K562 (cell line): ENCODE measurements around the gene STAB1. TPM values are rescaled to one million over a fixed set of nuclear protein-coding genes. Genes with fewer than 3 reads are reported as not detected.

Experiments
- DNMT1 ChIP-seq: fragments of 450-650 bp; IDR thresholded peaks from 2 replicates; pipeline ENCODE4 v1.6.1; 2016; ENCODE audit warnings: antibody characterized with exemption, mild to moderate bottlenecking
- EP400 ChIP-seq: fragments of 450-650 bp; IDR thresholded peaks from 2 replicates; pipeline ENCODE4 v1.6.1; 2017; ENCODE audit warnings: antibody characterized with exemption, mild to moderate bottlenecking, moderate library complexity
- EZH2 ChIP-seq: IDR thresholded peaks from 2 replicates; pipeline ENCODE4 v1.6.1; 2012; ENCODE audit warnings: low read depth, mild to moderate bottlenecking, inconsistent platforms, low read length, borderline replicate concordance
- HINFP ChIP-seq: fragments of 450-650 bp; conservative IDR thresholded peaks from 2 replicates; pipeline ENCODE4 v1.6.1; 2016; ENCODE audit warnings: missing genetic modification characterization, low read depth, mild to moderate bottlenecking, control low read depth, missing compliant biosample characterization
- PRMT5 ChIP-seq: sonication (generic); formaldehyde crosslinking; IDR thresholded peaks from 2 replicates; pipeline ENCODE4 v1.5.0; 2020; ENCODE audit warnings: missing genetic modification reagents
- TAF7 ChIP-seq: fragments of 450-650 bp; IDR thresholded peaks from 2 replicates; pipeline ENCODE4 v1.6.1; 2016; ENCODE audit warnings: missing genetic modification characterization, missing compliant biosample characterization
- ZBTB12 ChIP-seq: fragments of 250-450 bp; sonication (Bioruptor Pico); IDR thresholded peaks from 2 replicates; pipeline ENCODE4 v1.4.0; 2020
- ZNF512 ChIP-seq: IDR thresholded peaks from 2 replicates; pipeline ENCODE4 v1.6.1; 2016; ENCODE audit warnings: missing genetic modification characterization, missing compliant biosample characterization
- ZNF76 ChIP-seq: fragments of 250-450 bp; sonication (Bioruptor Pico); IDR thresholded peaks from 2 replicates; pipeline ENCODE4 v1.4.0; 2020; ENCODE audit warnings: mild to moderate bottlenecking, moderate library complexity, borderline replicate concordance
- polyA plus RNA-seq, 8 experiments: library from polyadenylated mRNA; depleted of rRNA in 4 of 8; stranded (reverse) in 5 of 8; unstranded in 3 of 8; fragments of >200 nt; fragmentation: Nextera tagmentation in 2 of 8; fragmentation: Illumina TruSeq in 1 of 8; extraction: Ambion mirVana in 2 of 8; extraction: Trizol in 1 of 8; gene quantifications; 2 replicates each; pipeline versions ENCODE4 v1.2.1 to v1.2.3, GENCODE V29; 2011 to 2014; ENCODE audit warnings: inconsistent platforms in 1 of 8, missing spikeins in 1 of 8
- total RNA-seq, 7 experiments: library from RNA; depleted of rRNA in 6 of 7; stranded (reverse); fragments of >200 nt in 6 of 7; fragmentation: Illumina TruSeq in 2 of 7; extraction: Trizol in 2 of 7; gene quantifications; 2 replicates each; pipeline versions ENCODE4 v1.2.1 to v1.2.3, GENCODE V29; 2011 to 2021; ENCODE audit warnings: low replicate concordance in 1 of 7
- TF ChIP-seq, protein P1 (sequence below), 2 experiments: fragments of 450-650 bp; IDR thresholded peaks; 2 replicates each; pipeline ENCODE4 v1.6.1; 2016; ENCODE audit warnings: mild to moderate bottlenecking in 2 of 2, borderline replicate concordance in 1 of 2, low read depth in 1 of 2, moderate library complexity in 1 of 2
- TF ChIP-seq, protein P2 (sequence below): IDR thresholded peaks from 2 replicates; pipeline ENCODE4 v1.6.1; 2014; ENCODE audit warnings: antibody characterized with exemption

Gene STAB1
- total and polyA plus RNA-seq, 9 of the 15 experiments (the other 6 are each of a cell fraction or from before 2014, with no cell fraction given), result 0.20 to 3.9 (median 1.2) TPM

GRCh38 chr3:52484680-52485461 is 10.3 kb upstream of the STAB1 start (continued):
- TF ChIP-seq, protein P1, sequence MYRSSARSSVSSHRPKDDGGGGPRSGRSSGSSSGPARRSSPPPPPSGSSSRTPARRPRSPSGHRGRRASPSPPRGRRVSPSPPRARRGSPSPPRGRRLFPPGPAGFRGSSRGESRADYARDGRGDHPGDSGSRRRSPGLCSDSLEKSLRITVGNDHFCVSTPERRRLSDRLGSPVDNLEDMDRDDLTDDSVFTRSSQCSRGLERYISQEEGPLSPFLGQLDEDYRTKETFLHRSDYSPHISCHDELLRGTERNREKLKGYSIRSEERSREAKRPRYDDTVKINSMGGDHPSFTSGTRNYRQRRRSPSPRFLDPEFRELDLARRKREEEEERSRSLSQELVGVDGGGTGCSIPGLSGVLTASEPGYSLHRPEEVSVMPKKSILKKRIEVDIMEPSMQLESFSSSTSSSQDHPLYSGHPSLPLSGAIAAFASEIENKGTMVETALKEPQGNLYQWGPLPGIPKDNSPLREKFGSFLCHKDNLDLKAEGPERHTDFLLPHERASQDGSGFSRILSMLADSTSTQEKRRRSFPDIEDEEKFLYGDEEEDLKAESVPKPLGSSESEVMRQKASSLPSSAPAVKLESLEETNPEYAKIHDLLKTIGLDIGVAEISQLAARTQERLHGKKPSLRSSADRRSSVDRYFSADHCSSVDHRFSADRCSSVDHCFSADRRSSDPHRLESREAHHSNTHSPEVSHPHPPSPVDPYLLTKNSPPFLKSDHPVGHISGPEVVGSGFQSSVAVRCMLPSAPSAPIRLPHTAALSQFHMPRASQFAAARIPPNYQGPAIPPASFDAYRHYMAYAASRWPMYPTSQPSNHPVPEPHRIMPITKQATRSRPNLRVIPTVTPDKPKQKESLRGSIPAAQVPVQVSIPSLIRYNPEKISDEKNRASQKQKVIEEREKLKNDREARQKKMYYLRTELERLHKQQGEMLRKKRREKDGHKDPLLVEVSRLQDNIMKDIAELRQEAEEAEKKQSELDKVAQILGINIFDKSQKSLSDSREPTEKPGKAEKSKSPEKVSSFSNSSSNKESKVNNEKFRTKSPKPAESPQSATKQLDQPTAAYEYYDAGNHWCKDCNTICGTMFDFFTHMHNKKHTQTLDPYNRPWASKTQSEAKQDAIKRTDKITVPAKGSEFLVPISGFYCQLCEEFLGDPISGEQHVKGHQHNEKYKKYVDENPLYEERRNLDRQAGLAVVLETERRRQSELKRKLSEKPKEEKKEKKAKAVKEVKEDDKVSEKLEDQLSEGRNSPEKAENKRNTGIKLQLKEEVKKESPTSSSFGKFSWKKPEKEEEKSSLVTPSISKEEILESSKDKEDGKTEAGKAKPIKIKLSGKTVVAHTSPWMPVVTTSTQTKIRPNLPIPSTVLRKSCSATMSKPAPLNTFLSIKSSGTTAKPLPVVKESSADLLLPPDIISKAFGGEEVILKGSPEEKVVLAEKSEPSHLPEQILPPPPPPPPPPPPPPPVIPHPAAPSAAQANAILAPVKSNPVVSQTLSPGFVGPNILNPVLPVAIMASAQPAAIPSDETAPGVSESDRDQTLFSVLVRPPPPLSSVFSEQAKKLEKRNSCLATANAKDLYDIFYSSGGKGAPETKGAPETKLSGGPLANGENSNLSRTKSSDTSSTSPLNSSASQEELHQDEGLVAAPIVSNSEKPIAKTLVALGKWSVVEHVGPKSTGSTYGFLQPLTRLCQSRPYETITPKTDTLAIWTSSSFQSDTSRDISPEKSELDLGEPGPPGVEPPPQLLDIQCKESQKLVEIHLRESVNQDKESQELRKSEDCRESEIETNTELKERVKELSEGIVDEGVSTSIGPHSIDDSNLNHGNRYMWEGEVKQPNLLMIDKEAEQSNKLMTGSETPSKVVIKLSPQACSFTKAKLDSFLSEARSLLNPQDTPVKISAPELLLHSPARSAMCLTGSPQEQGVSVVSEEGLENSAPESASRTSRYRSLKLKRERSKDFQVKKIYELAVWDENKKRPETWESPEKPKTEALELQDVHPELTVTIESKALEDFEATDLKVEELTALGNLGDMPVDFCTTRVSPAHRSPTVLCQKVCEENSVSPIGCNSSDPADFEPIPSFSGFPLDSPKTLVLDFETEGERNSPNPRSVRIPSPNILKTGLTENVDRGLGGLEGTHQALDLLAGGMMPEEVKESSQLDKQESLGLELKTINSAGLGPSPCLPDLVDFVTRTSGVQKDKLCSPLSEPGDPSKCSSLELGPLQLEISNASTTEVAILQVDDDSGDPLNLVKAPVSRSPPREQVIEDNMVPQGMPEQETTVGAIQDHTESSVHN (IDR thresholded peaks at IDR 0.05; ENCODE audit: borderline replicate concordance in 1 of 2, low read depth in 1 of 2), result no peak
- TF ChIP-seq EZH2, result no peak
- TF ChIP-seq, protein P2, sequence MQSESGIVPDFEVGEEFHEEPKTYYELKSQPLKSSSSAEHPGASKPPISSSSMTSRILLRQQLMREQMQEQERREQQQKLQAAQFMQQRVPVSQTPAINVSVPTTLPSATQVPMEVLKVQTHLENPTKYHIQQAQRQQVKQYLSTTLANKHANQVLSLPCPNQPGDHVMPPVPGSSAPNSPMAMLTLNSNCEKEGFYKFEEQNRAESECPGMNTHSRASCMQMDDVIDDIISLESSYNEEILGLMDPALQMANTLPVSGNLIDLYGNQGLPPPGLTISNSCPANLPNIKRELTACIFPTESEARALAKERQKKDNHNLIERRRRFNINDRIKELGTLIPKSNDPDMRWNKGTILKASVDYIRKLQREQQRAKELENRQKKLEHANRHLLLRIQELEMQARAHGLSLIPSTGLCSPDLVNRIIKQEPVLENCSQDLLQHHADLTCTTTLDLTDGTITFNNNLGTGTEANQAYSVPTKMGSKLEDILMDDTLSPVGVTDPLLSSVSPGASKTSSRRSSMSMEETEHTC, result no peak
- TF ChIP-seq ZBTB12 (CRISPR knock-in tag), result no peak
- no peak for TF ChIP-seq DNMT1
- TF ChIP-seq ZNF512 (tag), result no peak
- no peak for TF ChIP-seq EP400
- TF ChIP-seq ZNF76 (CRISPR knock-in tag), result no peak
- TF ChIP-seq HINFP (tag), result no peak
- no peak for TF ChIP-seq TAF7 (tag)
- no peak for TF ChIP-seq PRMT5
